DMS 273 (cell line): ENCODE data around the gene GLI3.

Experiments used
- DNase-seq: peaks from one replicate; lab custom pipeline; 2025; ENCODE audit not compliant: unreplicated experiment; lab: John Stamatoyannopoulos, UW

Gene GLI3

GRCh38 chr7:42144604-42145003 lies 92.4 kb downstream of the GLI3 start:
- DNase-seq: no peak

GRCh38 chr7:42143711-42144600 lies 93.1 kb downstream of the GLI3 start:
- no peak for DNase-seq

- DNase-seq: no peak
These were observed 94.9 kb downstream of the GLI3 start for GRCh38 chr7:42142089-42142488.

- no peak for DNase-seq
These were observed 97.3 kb downstream of the GLI3 start for GRCh38 chr7:42139751-42140150.

- DNase-seq: no peak
These were observed 98.3 kb downstream of the GLI3 start for GRCh38 chr7:42138691-42139090.

- no peak for DNase-seq
These were observed 99.1 kb downstream of the GLI3 start for GRCh38 chr7:42137941-42138340.

- DNase-seq: no peak
These were observed 99.6 kb downstream of the GLI3 start for GRCh38 chr7:42137431-42137830.

GRCh38 chr7:42135728-42136127 lies 101.3 kb downstream of the GLI3 start:
- no peak for DNase-seq

- no peak for DNase-seq
These were observed 102.6 kb downstream of the GLI3 start for GRCh38 chr7:42134276-42134876.

GRCh38 chr7:42133321-42133720 lies 103.7 kb downstream of the GLI3 start:
- DNase-seq: no peak

GRCh38 chr7:42128703-42129102 lies 108.3 kb downstream of the GLI3 start:
- no peak for DNase-seq

- DNase-seq: no peak
These were observed 109.8 kb downstream of the GLI3 start for GRCh38 chr7:42127232-42127622.

- no peak for DNase-seq
These were observed 110.4 kb downstream of the GLI3 start for GRCh38 chr7:42126475-42127231.

GRCh38 chr7:42125321-42125720 lies 111.7 kb downstream of the GLI3 start:
- no peak for DNase-seq

- no peak for DNase-seq
These were observed 113.3 kb downstream of the GLI3 start for GRCh38 chr7:42123716-42124115.

- DNase-seq: no peak
These were observed 116.8 kb downstream of the GLI3 start for GRCh38 chr7:42120191-42120590.

GRCh38 chr7:42117201-42117600 lies 119.8 kb downstream of the GLI3 start:
- no peak for DNase-seq

- DNase-seq: no peak
These were observed 121.2 kb downstream of the GLI3 start for GRCh38 chr7:42115795-42116194.

- DNase-seq: no peak
These were observed 126.7 kb downstream of the GLI3 start for GRCh38 chr7:42110333-42110732.

- no peak for DNase-seq
These were observed 128.0 kb downstream of the GLI3 start for GRCh38 chr7:42108803-42109528.
